ENCODE data around the gene LSR. TPM values are rescaled to one million over a fixed set of nuclear protein-coding genes. Genes with fewer than 3 reads are reported as not detected.

The LSR gene
- polyA plus RNA-seq, 3 donors = 0.08 to 0.17 TPM; not detected in 1

- peaks cover under 1 to 11% (median 11%) of the 10 kb centered on the region in 3 donors for H3K27me3 Mint-ChIP-seq (ENCODE audit: low read depth in 3 of 3)
- peaks cover 12 to 13% of the 10 kb centered on the region in 2 donors for H3K4me1 ChIP-seq (ENCODE audit: control insufficient read depth in 1 of 2, insufficient read depth in 2 of 2, low read length in 2 of 2)
- no peaks in the 10 kb centered on the region for H3K9me3 Mint-ChIP-seq
- no peaks in the 10 kb centered on the region for H3K36me3 Mint-ChIP-seq
- H3K27ac ChIP-seq (ENCODE audit: low read depth in 1 of 2, low read length in 2 of 2) = no peak overlapping the region
- no peak overlapping the region for H3K4me2 ChIP-seq (replicated peaks; ENCODE audit: extremely low read depth, low read length, poor library complexity, severe bottlenecking)
- no peak overlapping the region for H3K27ac Mint-ChIP-seq
- TF ChIP-seq CTCF (IDR thresholded peaks at IDR 0.05) = no peak
- peaks cover 16% of the 10 kb centered on the region for H3K4me1 Mint-ChIP-seq
- no peak overlapping the region for H3K4me3 ChIP-seq (replicated peaks in 1 of 3; ENCODE audit: low read depth in 2 of 3, low read length in 3 of 3)
- no peaks in the 10 kb centered on the region for H4K20me1 ChIP-seq (ENCODE audit: insufficient read depth, low read length)
- no peak overlapping the region for H3K4me3 Mint-ChIP-seq
- peaks cover 0 to 7% of the 10 kb centered on the region in 2 donors for H3K27me3 ChIP-seq (ENCODE audit: control insufficient read depth in 2 of 2, insufficient read depth in 2 of 2, low read length in 2 of 2)
- no peak overlapping the region for H3K9ac ChIP-seq (ENCODE audit: insufficient read depth, low read length, poor library complexity, severe bottlenecking)
- no peak overlapping the region for H2AFZ ChIP-seq (ENCODE audit: insufficient read depth, low read depth, low read length, poor library complexity, severe bottlenecking)
- WGBS (ENCODE audit: insufficient coverage) = 100% methylated on average over 2 of the region's 2 CpGs
- no peaks in the 10 kb centered on the region for H3K9me3 ChIP-seq (replicated peaks in 1 of 2; ENCODE audit: control insufficient read depth in 1 of 2, insufficient read depth in 1 of 2, low read length in 2 of 2)
- H3K79me2 ChIP-seq (ENCODE audit: insufficient read depth, low read length) = no peaks in the 10 kb centered on the region
- no peaks in the 10 kb centered on the region for H3K36me3 ChIP-seq (replicated peaks in 1 of 2; ENCODE audit: control insufficient read depth in 1 of 2, insufficient read depth in 2 of 2, low read length in 2 of 2)
- DNase-seq = no peak
- intact Hi-C loops (cut with micrococcal nuclease) = no loop called here
Observed at GRCh38 chr19:35297922-35298321, 49.1 kb downstream of the LSR start.

GRCh38 chr19:35298561-35298972, 49.8 kb downstream of the LSR start:
- H3K4me3 Mint-ChIP-seq = no peak overlapping the region
- intact Hi-C loops (cut with micrococcal nuclease) = no loop called here
- no peak overlapping the region for H3K27ac Mint-ChIP-seq
- H3K4me1 Mint-ChIP-seq = peaks cover 17% of the 10 kb centered on the region
- H3K4me2 ChIP-seq (replicated peaks; ENCODE audit: extremely low read depth, low read length, poor library complexity, severe bottlenecking) = no peak overlapping the region
- H3K4me3 ChIP-seq (replicated peaks in 1 of 3; ENCODE audit: low read depth in 2 of 3, low read length in 3 of 3) = no peak overlapping the region
- H3K4me1 ChIP-seq (ENCODE audit: control insufficient read depth in 1 of 2, insufficient read depth in 2 of 2, low read length in 2 of 2) = peaks cover 12 to 13% of the 10 kb centered on the region in 2 donors
- no peak overlapping the region for H3K9ac ChIP-seq (ENCODE audit: insufficient read depth, low read length, poor library complexity, severe bottlenecking)
- TF ChIP-seq CTCF (IDR thresholded peaks at IDR 0.05) = no peak
- H2AFZ ChIP-seq (ENCODE audit: insufficient read depth, low read depth, low read length, poor library complexity, severe bottlenecking) = no peak overlapping the region
- no peak overlapping the region for H3K27ac ChIP-seq (ENCODE audit: low read depth in 1 of 2, low read length in 2 of 2)
- H3K9me3 ChIP-seq (replicated peaks in 1 of 2; ENCODE audit: control insufficient read depth in 1 of 2, insufficient read depth in 1 of 2, low read length in 2 of 2) = no peaks in the 10 kb centered on the region
- H3K36me3 Mint-ChIP-seq = no peaks in the 10 kb centered on the region
- peaks cover 0 to 11% (median 11%) of the 10 kb centered on the region in 3 donors for H3K27me3 Mint-ChIP-seq (ENCODE audit: low read depth in 3 of 3)
- DNase-seq = no peak
- no peaks in the 10 kb centered on the region for H3K36me3 ChIP-seq (replicated peaks in 1 of 2; ENCODE audit: control insufficient read depth in 1 of 2, insufficient read depth in 2 of 2, low read length in 2 of 2)
- no peaks in the 10 kb centered on the region for H3K9me3 Mint-ChIP-seq
- no peaks in the 10 kb centered on the region for H3K79me2 ChIP-seq (ENCODE audit: insufficient read depth, low read length)
- peaks cover 0 to 7% of the 10 kb centered on the region in 2 donors for H3K27me3 ChIP-seq (ENCODE audit: control insufficient read depth in 2 of 2, insufficient read depth in 2 of 2, low read length in 2 of 2)
- H4K20me1 ChIP-seq (ENCODE audit: insufficient read depth, low read length) = no peaks in the 10 kb centered on the region
- WGBS (ENCODE audit: insufficient coverage) = 90% methylated on average over 5 of the region's 5 CpGs

Data from CD14-positive monocyte (primary cell).